CD14-positive monocyte (primary cell): ENCODE measurements around the gene PAPSS2. TPM values are rescaled to one million over a fixed set of nuclear protein-coding genes. Genes with fewer than 3 reads are reported as not detected.
"Not testable (repeated sequence)": the region's sequence is repeated elsewhere in the genome, so short reads cannot be mapped to it uniquely, and the experiment has no call there.

ENCODE experiments used
- DNase-seq, 3 donors: peaks; one replicate each; pipeline ENCODE4 v3.0.0-alpha.2; 2011 to 2022
- H2AFZ ChIP-seq: 2 replicates; pipeline ENCODE4 v1.6.0; 2012; ENCODE audit warnings: mild to moderate bottlenecking, low read depth, low read length, inconsistent platforms; ENCODE audit not compliant: insufficient read depth, poor library complexity, severe bottlenecking
- H3K27ac ChIP-seq, 2 donors: 1 replicate in 1 of 2; 2 replicates in 1 of 2; pipeline ENCODE4 v1.5.1; 2012 to 2013; ENCODE audit warnings: low read length in 2 of 2, control low read depth in 1 of 2, inconsistent platforms in 1 of 2, low read depth in 1 of 2, mild to moderate bottlenecking in 1 of 2
- H3K27me3 ChIP-seq, 2 donors: one replicate each; pipeline versions ENCODE4 v1.6.0 to v1.6.1; 2011 to 2013; ENCODE audit warnings: low read length in 2 of 2; ENCODE audit not compliant: control insufficient read depth in 2 of 2, insufficient read depth in 2 of 2
- H3K36me3 ChIP-seq, 2 donors: replicated peaks in 1 of 2; 1 replicate in 1 of 2; 2 replicates in 1 of 2; pipeline versions ENCODE4 v1.5.1 to v1.6.1; 2012 to 2013; ENCODE audit warnings: low read length in 2 of 2, control low read depth in 1 of 2, inconsistent platforms in 1 of 2, mild to moderate bottlenecking in 1 of 2; ENCODE audit not compliant: insufficient read depth in 2 of 2, control insufficient read depth in 1 of 2
- H3K4me1 ChIP-seq, 2 donors: 1 replicate in 1 of 2; 2 replicates in 1 of 2; pipeline versions ENCODE4 v1.5.1 to v1.6.1; 2012 to 2013; ENCODE audit warnings: low read length in 2 of 2, control low read depth in 1 of 2, inconsistent platforms in 1 of 2, mild to moderate bottlenecking in 1 of 2, moderate library complexity in 1 of 2; ENCODE audit not compliant: insufficient read depth in 2 of 2, control insufficient read depth in 1 of 2
- H3K4me2 ChIP-seq: replicated peaks from 2 replicates; pipeline ENCODE3; 2012; ENCODE audit warnings: low read length, moderate library complexity, mild to moderate bottlenecking; ENCODE audit not compliant: poor library complexity, severe bottlenecking; ENCODE audit errors: extremely low read depth
- H3K4me3 ChIP-seq, 3 experiments: fragments of 200-600 bp in 1 of 3; sonication (generic) in 1 of 3; replicated peaks in 1 of 3; 1 replicate in 2 of 3; 2 replicates in 1 of 3; pipeline ENCODE4 v1.5.1; 2011 to 2013; ENCODE audit warnings: low read length in 3 of 3, mild to moderate bottlenecking in 3 of 3, control low read depth in 2 of 3, low read depth in 2 of 3, inconsistent platforms in 1 of 3, moderate library complexity in 1 of 3
- H3K79me2 ChIP-seq: 2 replicates; pipeline ENCODE4 v1.6.0; 2012; ENCODE audit warnings: mild to moderate bottlenecking, control low read depth, inconsistent platforms, low read length, moderate library complexity; ENCODE audit not compliant: insufficient read depth
- H3K9ac ChIP-seq: 2 replicates; pipeline ENCODE4 v1.6.0; 2017; ENCODE audit warnings: low read length, mild to moderate bottlenecking; ENCODE audit not compliant: insufficient read depth, poor library complexity, severe bottlenecking
- H3K9me3 ChIP-seq, 2 donors: replicated peaks in 1 of 2; 1 replicate in 1 of 2; 2 replicates in 1 of 2; pipeline versions ENCODE4 v1.5.1 to v1.6.1; 2012 to 2013; ENCODE audit warnings: low read length in 2 of 2, control low read depth in 1 of 2; ENCODE audit not compliant: control insufficient read depth in 1 of 2, insufficient read depth in 1 of 2
- H4K20me1 ChIP-seq: 2 replicates; pipeline ENCODE4 v1.6.0; 2012; ENCODE audit warnings: mild to moderate bottlenecking, low read length, control low read depth, moderate library complexity; ENCODE audit not compliant: insufficient read depth
- H3K27ac Mint-ChIP-seq, 7 donors: one replicate each; pipeline ENCODE4 v1.8.0; 2020; ENCODE audit warnings: mild to moderate bottlenecking in 7 of 7, mixed read lengths in 7 of 7, moderate library complexity in 6 of 7, inconsistent platforms in 2 of 7
- H3K27me3 Mint-ChIP-seq, 3 donors: one replicate each; pipeline ENCODE4 v1.8.0; 2021 to 2022; ENCODE audit warnings: low read depth in 3 of 3, mild to moderate bottlenecking in 3 of 3, mixed read lengths in 3 of 3, moderate library complexity in 3 of 3, inconsistent platforms in 1 of 3
- H3K36me3 Mint-ChIP-seq, 2 donors: one replicate each; pipeline ENCODE4 v1.8.0; 2020; ENCODE audit warnings: mixed read lengths in 2 of 2, inconsistent platforms in 1 of 2, mild to moderate bottlenecking in 1 of 2
- H3K4me1 Mint-ChIP-seq: one replicate; pipeline ENCODE4 v1.8.0; 2020; ENCODE audit warnings: mild to moderate bottlenecking, mixed read lengths
- H3K4me3 Mint-ChIP-seq, 2 donors: one replicate each; pipeline ENCODE4 v1.8.0; 2020; ENCODE audit warnings: mild to moderate bottlenecking in 2 of 2, mixed read lengths in 2 of 2, moderate library complexity in 1 of 2
- H3K9me3 Mint-ChIP-seq, 7 donors: one replicate each; pipeline ENCODE4 v1.8.0; 2020 to 2022; ENCODE audit warnings: mixed read lengths in 7 of 7, mild to moderate bottlenecking in 6 of 7, moderate library complexity in 6 of 7, inconsistent platforms in 2 of 7
- CTCF ChIP-seq: fragments of 200-600 bp; IDR thresholded peaks from one replicate; pipeline ENCODE4 v1.8.0; 2022; ENCODE audit warnings: antibody characterized with exemption, mild to moderate bottlenecking
- WGBS: methylation state at CpG from one replicate; pipeline ENCODE4 v1.1.5; 2013; ENCODE audit warnings: missing lambda C conversion rate; ENCODE audit not compliant: insufficient coverage; 5-methylcytosine and 5-hydroxymethylcytosine counted together
- intact Hi-C, 2 donors: fragments of 100-400 bp; cut with micrococcal nuclease; formaldehyde crosslinking; loops; one replicate each; pipeline versions ENCODE4 v1.15.0 to v1.15.1; 2023
- polyA plus RNA-seq, 3 donors: library from polyadenylated mRNA; depleted of rRNA in 1 of 3; unstranded in 2 of 3; stranded (reverse) in 1 of 3; fragments of 300-500 nt in 2 of 3; fragments of >200 nt in 1 of 3; fragmentation: Illumina TruSeq in 2 of 3; gene quantifications; 1 replicate in 2 of 3; 2 replicates in 1 of 3; pipeline ENCODE4 v1.2.3, GENCODE V29; 2012 to 2021

Gene PAPSS2
- polyA plus RNA-seq, 3 donors = 3.5 to 6.5 (median 6.2) TPM

- Mint-ChIP-seq H3K27ac (no peak overlapping the region), H3K4me3 (no peak overlapping the region), H3K36me3 (no peaks in the 10 kb centered on the region), H3K27me3 (peaks cover 1 to 3% (median 2%) of the 10 kb centered on the region in 3 donors), H3K4me1 (peaks cover 17% of the 10 kb centered on the region), H3K9me3 (no peaks in the 10 kb centered on the region)
- WGBS = 67% methylated on average over 10 of the region's 11 CpGs
- intact Hi-C loops = no loop called here
- Histone ChIP-seq H4K20me1 (no peaks in the 10 kb centered on the region), H3K36me3 (no peaks in the 10 kb centered on the region), H3K9me3 (no peaks in the 10 kb centered on the region), H3K4me3 (no peak overlapping the region), H3K27me3 (no peaks in the 10 kb centered on the region), H3K9ac (no peak overlapping the region), H3K27ac (no peak overlapping the region), H3K4me1 (peaks cover 10 to 14% of the 10 kb centered on the region in 2 donors), H3K79me2 (no peaks in the 10 kb centered on the region), H3K4me2 (no peak overlapping the region), H2AFZ (peak overlapping the region; percentile 42)
- TF ChIP-seq CTCF = no peak
- no peak for DNase-seq
Observed at GRCh38 chr10:87618566-87619423, 40.9 kb upstream of the PAPSS2 start.

GRCh38 chr10:87619705-87620104 is 40.0 kb upstream of the PAPSS2 start:
- Mint-ChIP-seq H3K27me3 (peaks cover 1 to 3% (median 2%) of the 10 kb centered on the region in 3 donors), H3K27ac (no peak overlapping the region), H3K9me3 (no peaks in the 10 kb centered on the region), H3K36me3 (no peaks in the 10 kb centered on the region), H3K4me3 (no peak overlapping the region), H3K4me1 (peaks cover 17% of the 10 kb centered on the region)
- H3K4me2 ChIP-seq = no peak overlapping the region
- intact Hi-C loops = no loop called here
- no peaks in the 10 kb centered on the region for H3K36me3 ChIP-seq
- no peaks in the 10 kb centered on the region for H3K79me2 ChIP-seq
- H4K20me1 ChIP-seq = no peaks in the 10 kb centered on the region
- no peak for DNase-seq
- no peaks in the 10 kb centered on the region for H3K27me3 ChIP-seq
- 77% methylated on average over 3 of the region's 5 CpGs for WGBS
- H3K4me1 ChIP-seq = peaks cover 10 to 14% of the 10 kb centered on the region in 2 donors
- no peak overlapping the region for H2AFZ ChIP-seq
- H3K4me3 ChIP-seq = no peak overlapping the region
- no peak overlapping the region for H3K27ac ChIP-seq
- no peaks in the 10 kb centered on the region for H3K9me3 ChIP-seq
- no peak overlapping the region for H3K9ac ChIP-seq
- no peak for TF ChIP-seq CTCF

GRCh38 chr10:87621440-87621839 is 38.2 kb upstream of the PAPSS2 start:
- H3K27ac Mint-ChIP-seq, H3K36me3 ChIP-seq, H3K27me3 ChIP-seq, H3K4me1 ChIP-seq, H3K27ac ChIP-seq, H3K4me2 ChIP-seq, H3K27me3 Mint-ChIP-seq, H3K9me3 Mint-ChIP-seq, DNase-seq, H4K20me1 ChIP-seq, H3K4me1 Mint-ChIP-seq, H3K9ac ChIP-seq, intact Hi-C loops, H2AFZ ChIP-seq, H3K4me3 Mint-ChIP-seq, H3K36me3 Mint-ChIP-seq, H3K79me2 ChIP-seq, H3K9me3 ChIP-seq, H3K4me3 ChIP-seq: not testable (repeated sequence)
